ENCODE data around the gene PTPRD.

PTPRD gene

GRCh38 chr9:9847750-9848149 lies 765.1 kb downstream of the PTPRD start:
- H3K4me3 ChIP-seq (ENCODE audit: low read depth, low read length) = no peak overlapping the region
- no peak for TF ChIP-seq CTCF (conservative IDR thresholded peaks at IDR 0.05; ENCODE audit: low read depth, low read length)
- no peak for DNase-seq (ENCODE audit: low read depth)

GRCh38 chr9:9846557-9846956 lies 766.2 kb downstream of the PTPRD start:
- no peak overlapping the region for H3K4me3 ChIP-seq (ENCODE audit: low read depth, low read length)
- no peak for DNase-seq (ENCODE audit: low read depth)
- TF ChIP-seq CTCF (conservative IDR thresholded peaks at IDR 0.05; ENCODE audit: low read depth, low read length) = no peak

- peak; percentile 8 for DNase-seq (ENCODE audit: low read depth)
Measured at GRCh38 chr9:9820436-9820835, 792.4 kb downstream of the PTPRD start.

GRCh38 chr9:9819886-9820285 lies 792.9 kb downstream of the PTPRD start:
- H3K4me3 ChIP-seq (ENCODE audit: low read depth, low read length) = no peak overlapping the region
- DNase-seq (ENCODE audit: low read depth) = no peak
- TF ChIP-seq CTCF (conservative IDR thresholded peaks at IDR 0.05; ENCODE audit: low read depth, low read length) = no peak

More at GRCh38 chr9:9820436-9820835, 792.4 kb downstream of the PTPRD start:
- no peak overlapping the region for H3K4me3 ChIP-seq (ENCODE audit: low read depth, low read length)
- no peak for TF ChIP-seq CTCF (conservative IDR thresholded peaks at IDR 0.05; ENCODE audit: low read depth, low read length)

GRCh38 chr9:9817176-9817575 lies 795.6 kb downstream of the PTPRD start:
- H3K4me3 ChIP-seq (ENCODE audit: low read depth, low read length) = no peak overlapping the region
- DNase-seq (ENCODE audit: low read depth) = no peak
- no peak for TF ChIP-seq CTCF (conservative IDR thresholded peaks at IDR 0.05; ENCODE audit: low read depth, low read length)

GRCh38 chr9:9804109-9804508 lies 808.7 kb downstream of the PTPRD start:
- no peak overlapping the region for H3K4me3 ChIP-seq (ENCODE audit: low read depth, low read length)
- TF ChIP-seq CTCF (conservative IDR thresholded peaks at IDR 0.05; ENCODE audit: low read depth, low read length) = no peak
- DNase-seq (ENCODE audit: low read depth) = no peak

- H3K4me3 ChIP-seq (ENCODE audit: low read depth, low read length) = no peak overlapping the region
- no peak for TF ChIP-seq CTCF (conservative IDR thresholded peaks at IDR 0.05; ENCODE audit: low read depth, low read length)
- DNase-seq (ENCODE audit: low read depth) = no peak
Measured at GRCh38 chr9:9799287-9799686, 813.5 kb downstream of the PTPRD start.

Measured in choroid plexus epithelial cell (primary cell).